GM19043 (cell line): ENCODE data around the gene FBXL19.

Source experiments
- ATAC-seq: cut with Tn5 transposase; IDR thresholded peaks from one replicate; pipeline ENCODE4 v1.9.1; 2021; ENCODE audit warnings: low read depth; ENCODE audit not compliant: unreplicated experiment

The FBXL19 gene

DNA sequence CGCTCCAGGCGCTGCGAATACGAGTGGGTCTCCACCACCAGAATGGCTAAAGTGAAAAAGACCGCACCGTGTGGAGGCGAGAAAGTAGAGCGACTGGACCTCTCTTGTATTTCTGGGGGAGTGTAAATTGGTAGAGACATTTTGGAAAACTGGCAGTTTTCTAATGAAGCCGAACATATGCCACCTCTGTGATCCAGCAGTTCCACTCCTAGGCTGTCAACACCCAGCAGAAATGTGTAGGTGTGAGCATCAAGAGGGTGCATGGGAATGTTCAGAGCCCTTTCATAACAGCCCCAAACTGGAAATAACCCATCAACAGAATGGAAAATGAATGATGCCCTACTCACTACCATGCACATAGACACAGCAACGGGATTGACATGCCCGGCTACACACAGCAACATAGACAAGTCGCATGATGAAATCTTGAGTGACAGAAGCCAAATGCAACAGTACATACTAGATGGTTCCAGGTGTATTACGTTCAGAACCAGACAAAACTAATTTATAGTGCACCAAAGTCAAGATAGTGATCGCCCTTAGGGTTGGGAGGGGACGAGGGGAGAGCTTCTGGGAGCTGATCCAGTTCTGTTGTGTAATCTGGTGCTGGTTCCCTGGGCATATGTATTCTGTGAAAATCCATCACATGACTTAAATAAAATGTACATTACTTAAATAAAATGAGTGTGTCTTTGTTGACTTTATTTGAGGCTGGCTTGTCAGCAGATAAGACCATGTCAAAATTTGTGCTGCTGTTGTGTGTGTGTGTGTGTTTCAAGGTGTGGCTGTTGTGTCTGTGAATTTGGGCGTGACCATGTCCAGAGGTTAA lies 28.6 kb upstream of the FBXL19 start:
- ATAC-seq, result no peak

DNA sequence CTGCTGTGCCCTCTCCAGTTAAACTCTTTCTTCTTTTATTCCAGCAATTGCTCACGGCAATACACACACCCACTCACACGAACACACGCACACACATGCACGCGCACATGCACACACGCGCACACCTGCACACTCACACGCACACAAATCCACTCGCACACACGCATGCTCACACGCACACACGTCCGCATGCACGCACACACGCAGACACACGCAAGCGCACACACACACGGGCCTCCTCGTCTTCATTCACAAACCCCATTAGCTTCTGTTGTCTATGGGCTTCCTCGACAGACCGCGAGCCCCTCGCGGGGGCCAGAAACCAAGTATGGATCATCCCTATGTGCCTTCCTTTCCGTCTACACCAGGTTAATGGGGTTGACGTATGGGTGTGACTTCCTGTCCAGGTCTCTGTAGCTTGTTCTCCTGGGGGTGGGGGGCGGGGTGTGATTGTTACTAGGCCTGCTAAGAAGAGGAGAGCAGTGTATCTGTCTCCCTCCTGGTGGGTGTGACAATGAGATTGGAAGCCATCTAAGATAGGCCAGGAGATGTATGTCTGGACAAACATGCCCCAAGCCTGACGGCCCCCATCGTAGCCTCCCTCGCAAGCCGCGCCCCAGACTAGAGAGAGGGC lies 27.6 kb upstream of the FBXL19 start:
- ATAC-seq, result no peak

DNA sequence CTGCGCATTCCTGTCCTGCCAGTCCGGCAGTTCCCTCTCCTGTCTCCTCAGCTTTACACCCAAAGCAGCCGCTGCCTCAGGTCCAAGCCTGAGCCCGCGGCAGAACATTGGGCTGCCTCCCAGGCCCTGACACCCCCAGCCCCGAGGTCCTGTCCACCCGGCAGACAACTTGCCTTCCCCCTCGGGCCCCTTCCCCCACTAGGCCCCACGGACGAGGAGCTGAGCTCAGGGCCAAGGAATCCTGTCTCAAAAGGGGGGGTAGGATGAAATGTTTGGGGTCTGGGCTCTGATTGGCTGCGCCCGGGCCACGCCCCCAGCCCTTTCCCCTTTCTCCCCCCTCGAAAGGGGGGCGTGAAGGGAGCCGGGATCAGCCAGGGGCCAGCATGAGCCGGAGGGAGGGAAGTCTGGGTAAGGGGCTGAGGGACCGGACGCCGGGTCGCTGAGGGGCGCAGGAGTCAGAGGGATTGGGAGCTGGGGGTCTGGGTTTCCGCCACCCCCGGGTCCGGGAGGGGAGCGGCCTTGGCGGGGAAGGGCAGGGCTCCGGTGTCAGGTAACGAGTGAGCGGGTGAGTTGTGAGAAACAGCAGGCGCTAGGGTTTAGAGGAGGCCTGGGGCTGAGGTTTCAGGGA lies 27.0 kb upstream of the FBXL19 start, which contains the start of gene CTF1:
CTF1 (plus strand) TSS at position 354 of the 628 bp plus-strand sequence; CDS start at position 384, 30 bp downstream.
- ATAC-seq, result no peak

DNA sequence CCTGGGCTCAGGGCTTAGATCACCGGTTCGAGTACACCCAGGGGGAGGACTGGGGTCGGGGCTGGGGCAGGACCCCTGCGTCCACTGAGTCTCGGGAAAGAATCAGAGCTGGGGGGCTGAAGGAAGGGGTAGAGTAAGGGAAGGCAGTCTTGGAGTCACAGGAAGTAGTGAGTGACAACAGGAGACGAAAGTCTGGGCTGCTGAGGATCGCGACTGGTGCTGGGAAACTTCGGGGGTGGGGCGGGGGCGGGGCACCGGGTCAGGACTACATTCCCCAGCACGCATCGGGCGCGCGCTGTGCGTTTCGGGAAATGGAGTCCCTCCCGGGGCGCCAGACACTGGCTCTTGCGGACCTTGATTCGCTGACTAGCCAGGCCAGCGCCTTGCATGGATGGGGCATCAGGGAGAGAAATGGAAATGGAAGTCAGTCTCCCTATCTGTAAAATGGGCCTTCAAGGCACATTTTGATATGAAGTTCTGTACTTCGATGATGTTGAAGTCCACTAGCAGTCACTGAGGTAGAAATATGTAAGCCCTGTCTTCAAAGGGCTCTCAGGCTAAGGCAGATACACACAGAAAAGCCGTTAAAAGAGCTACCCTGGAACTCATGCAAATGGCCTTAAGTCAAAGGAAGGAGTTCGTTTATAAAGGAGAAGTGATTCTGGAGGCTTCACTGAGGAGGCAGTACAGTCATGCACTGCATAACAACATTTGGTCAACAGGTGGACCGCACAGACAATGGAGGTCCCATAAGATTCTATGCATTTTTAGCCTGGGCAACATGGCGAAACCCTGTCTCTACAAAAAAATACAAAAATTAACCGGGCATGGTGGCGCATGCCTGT lies 26.3 kb upstream of the FBXL19 start:
- ATAC-seq, result peak; percentile 45

DNA sequence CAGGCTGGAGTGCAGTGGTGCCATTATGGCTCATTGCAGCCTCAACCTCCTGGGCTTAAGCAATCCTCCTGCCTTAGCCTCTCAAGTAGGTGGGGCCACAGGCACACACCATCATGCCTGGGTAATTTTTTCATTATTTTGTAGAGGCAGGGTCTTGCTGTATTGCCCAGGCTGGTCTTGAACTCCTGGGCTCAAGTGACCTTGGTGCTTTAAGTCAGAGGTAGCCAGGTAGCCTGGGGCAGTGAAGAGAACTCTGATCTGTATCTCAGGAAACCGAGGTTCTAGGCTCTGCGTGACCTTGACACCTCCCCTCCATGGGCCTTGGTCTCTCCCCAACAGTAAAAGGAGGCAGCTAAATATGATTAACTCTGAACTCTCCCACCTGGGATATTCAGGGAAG lies 23.6 kb upstream of the FBXL19 start:
- ATAC-seq, result no peak

DNA sequence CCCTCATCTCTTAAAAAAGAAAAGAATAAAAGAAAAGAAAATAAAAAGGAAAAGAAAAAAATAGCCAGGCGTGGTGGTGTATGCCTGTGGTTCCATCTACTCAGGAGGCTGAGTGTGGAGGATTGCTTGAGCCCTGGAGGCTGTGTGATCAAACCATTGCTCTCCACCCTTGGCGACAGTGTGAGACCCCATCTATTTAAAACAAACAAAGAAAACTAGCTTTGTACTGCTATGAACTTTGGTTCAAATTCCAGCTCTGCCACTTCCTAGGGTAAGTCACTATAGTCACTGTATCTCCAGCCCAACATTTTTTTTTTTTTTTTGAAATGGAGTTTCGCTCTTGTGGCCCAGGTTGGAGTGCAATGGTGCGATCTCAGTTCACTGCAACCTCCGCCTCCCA lies 22.8 kb upstream of the FBXL19 start:
- ATAC-seq, result no peak

DNA sequence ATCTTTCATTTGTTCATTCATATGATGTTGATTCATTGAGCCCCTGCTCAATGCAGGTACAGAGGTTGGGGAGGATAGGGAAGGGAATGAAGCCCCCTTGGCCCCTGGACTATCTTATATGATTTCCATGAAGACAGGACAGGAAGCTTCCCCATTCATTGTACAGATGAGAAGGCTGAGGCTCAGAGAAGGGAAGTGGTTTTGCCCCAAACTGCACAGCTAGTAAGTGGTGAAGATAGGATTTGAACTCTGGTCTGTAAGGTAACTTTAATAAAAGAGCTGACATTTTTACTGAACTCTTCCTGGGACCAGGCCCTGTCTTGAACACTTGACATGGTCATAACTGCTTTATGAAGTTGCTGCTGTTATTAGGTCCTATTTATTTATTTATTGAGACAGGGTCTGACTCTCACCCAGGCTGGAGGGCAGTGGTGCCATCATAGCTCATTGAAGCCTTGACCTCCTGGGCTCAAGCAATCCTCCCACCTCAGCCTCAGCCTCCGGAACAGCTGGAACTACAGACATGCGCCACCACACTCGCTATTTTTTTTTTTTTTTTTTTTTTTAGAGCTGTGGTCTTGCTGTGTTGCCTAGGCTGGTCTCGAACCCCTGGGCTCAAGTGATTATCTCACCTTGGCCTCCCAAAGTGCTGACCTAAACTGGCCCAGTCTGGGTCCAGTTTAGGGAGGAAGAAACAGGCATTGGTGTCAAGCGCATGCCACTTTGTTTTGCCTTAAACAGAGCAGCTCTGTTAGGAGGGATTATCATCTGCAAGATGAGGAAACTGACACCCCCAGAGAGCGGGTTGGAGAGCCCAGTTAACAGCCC lies 22.0 kb upstream of the FBXL19 start:
- no peak for ATAC-seq

DNA sequence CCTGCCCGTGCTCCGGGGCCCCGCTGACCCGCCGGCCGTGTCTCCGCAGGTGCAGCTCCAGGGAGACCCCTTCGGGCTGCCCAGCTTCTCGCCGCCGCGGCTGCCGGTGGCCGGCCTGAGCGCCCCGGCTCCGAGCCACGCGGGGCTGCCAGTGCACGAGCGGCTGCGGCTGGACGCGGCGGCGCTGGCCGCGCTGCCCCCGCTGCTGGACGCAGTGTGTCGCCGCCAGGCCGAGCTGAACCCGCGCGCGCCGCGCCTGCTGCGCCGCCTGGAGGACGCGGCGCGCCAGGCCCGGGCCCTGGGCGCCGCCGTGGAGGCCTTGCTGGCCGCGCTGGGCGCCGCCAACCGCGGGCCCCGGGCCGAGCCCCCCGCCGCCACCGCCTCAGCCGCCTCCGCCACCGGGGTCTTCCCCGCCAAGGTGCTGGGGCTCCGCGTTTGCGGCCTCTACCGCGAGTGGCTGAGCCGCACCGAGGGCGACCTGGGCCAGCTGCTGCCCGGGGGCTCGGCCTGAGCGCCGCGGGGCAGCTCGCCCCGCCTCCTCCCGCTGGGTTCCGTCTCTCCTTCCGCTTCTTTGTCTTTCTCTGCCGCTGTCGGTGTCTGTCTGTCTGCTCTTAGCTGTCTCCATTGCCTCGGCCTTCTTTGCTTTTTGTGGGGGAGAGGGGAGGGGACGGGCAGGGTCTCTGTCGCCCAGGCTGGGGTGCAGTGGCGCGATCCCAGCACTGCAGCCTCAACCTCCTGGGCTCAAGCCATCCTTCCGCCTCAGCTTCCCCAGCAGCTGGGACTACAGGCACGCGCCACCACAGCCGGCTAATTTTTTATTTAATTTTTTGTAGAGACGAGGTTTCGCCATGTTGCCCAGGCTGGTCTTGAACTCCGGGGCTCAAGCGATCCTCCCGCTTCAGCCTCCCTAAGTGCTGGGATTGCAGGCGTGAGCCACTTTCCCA lies 21.1 kb upstream of the FBXL19 start:
- peak; percentile 53 for ATAC-seq

DNA sequence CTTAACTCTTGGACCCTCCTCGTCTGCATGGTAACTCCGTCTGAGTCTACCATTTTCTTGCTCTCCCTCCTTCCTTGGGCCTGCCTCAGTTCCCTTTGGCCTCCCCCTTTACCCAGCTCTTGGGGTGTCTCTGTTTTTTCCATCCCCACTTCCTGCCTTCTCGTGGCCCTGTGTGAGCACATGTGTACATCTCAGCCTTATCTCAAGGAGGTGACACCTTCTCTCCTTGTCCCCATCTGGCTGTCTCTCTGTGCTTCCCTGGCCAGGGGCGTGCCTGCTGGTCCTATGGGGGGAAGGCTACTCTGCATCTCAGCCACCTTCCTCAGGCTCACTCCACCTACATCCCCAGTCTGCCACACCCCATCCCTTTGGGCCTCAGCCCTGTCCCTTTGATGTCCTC lies 20.4 kb upstream of the FBXL19 start:
- ATAC-seq, result no peak

DNA sequence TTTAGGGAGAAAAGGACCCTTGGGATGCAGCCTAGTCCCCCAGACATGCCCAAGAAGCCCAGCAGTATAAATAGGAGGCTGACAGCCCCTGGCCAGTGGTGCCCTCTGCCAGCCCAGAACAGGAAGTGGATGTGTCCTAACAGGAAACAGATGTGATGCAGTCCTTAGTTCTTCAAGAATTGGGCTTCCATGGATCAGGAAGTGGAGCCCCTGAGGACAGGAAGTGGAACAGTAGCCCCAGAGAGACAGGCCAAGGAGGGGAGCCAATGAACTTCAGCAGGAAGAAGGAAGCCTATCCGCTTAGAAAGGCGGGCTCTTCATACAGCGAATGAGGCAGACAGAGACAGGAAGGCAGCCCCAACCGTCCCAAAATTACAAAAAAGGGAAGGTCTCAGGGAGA lies 19.8 kb upstream of the FBXL19 start:
- ATAC-seq, result no peak

DNA sequence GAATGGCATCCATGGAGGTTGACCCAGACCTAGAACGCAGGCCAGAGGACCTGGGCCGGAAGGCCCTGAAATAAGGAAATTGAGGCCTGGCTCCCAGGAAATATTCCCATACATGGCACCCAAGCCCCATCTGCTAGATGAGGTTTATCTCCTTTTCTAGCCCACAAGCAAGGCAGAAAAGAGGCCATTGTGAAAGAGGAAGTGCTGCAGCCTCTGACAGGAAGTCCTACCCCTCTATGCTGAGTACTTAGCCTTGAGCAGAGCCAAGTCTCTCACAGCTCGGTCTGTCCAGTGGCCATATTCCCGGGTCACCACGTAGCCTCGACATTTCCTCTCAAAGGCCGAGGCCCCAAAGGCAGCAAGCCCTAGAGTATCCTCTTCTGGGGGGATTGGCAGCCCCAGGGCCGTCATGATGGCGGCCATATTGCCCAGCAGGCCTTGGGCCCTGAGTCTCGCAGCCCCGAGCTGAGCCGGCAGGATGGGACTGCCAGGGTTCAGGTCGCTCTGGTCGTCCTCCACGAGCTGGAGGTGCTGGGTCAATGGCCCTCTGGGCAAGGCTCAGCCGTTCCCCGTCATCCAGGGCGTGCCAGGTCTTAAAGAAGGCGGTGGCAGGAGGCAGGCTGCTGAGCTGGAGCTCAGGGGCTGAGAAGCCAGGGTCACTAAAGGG lies 19.1 kb upstream of the FBXL19 start:
- no peak for ATAC-seq

DNA sequence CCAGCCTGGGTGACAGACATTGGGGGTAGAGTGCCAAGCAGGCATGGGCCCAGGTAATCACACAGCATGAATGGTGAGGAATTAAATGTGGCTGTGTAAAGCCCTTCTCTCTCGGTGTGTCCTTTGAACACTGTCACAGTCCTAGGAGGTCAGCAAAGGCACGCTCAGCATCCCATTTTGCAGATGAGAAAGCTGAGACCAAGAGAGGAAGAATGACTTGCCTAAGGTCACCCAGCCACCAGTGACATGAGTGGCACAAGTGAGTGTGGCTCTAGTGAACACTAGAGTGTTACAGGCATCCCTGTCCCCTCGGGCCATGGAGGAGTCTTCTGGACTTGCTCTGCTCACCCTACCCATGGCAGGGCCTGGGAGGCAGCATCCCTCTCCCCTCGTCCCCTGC lies 16.3 kb upstream of the FBXL19 start:
- ATAC-seq, result no peak

DNA sequence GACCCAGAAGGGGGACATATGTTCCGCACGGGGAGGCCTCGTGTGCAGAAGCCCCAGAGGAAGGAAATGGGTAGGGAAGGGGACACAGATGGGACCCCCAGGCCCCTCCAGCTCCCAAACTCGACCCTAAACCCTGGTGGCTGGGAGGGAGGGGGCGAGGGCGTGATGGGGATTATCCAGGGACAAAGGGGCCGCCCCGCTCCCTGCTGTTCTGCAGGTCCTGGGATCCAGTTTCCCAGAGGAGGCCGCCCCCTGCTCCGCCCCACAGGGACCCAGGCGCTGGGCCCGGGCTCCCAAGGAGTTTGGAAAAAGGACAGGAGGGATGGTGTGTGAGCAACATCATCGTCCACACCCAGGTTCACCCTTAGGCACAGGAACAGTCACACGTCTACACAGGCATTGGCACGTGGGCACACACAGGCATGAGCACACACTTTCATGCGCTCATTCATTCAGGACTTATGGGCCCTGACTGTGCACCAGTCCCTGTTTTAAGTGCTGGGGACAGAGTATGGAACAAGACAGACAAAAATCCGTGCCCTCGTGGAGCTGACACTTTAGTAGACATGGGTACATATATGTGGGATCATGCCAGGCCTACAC lies 12.8 kb upstream of the FBXL19 start:
- no peak for ATAC-seq

DNA sequence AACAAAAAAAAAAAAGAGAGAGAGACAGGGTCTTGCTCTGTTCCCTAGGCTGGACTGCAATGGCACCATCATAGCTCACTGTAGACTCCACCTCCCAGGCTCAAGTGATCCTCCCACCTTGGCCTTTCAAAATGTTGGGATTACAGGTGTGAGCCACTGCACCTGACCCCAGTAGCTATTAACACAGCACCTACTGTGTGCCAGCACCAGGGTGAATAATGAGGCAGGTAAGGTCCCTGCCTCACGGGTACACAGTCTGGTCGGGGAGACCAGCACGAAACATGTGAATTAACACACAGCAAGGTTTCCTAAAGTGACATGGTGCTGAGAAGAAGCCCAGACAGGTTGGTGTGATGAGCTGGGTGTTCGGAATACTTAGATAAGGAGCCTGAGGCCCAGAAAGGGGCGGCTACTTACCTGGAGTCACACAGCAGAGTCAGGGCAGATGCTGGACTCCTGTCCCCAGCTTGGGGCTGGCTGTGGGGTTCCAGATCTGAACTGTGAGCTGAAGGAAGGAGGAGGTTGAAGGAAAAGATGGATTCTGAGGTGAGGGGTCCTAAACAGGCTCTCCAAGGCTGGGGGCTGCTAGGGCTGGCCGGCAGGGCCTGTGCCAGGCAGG lies 10.5 kb upstream of the FBXL19 start:
- no peak for ATAC-seq

DNA sequence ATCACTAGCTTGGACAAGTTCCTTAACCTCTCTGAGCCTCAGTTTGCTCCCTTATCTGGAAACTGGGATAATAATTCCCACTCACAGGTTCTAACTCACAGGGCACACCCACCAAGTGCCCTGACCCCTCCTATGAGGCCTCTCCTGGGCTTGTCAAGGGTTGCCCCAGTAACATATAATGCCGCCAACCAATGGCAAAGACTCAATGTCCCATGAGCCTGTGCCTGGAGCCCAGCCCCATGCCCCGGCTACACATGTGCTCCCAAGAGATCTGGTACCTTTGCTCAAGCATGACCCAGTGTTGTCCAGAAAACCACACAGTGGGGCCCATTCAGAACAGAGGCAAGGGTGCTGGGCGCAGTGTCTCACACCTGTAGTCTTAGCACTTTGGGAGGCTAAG lies 8.5 kb upstream of the FBXL19 start:
- ATAC-seq, result no peak

DNA sequence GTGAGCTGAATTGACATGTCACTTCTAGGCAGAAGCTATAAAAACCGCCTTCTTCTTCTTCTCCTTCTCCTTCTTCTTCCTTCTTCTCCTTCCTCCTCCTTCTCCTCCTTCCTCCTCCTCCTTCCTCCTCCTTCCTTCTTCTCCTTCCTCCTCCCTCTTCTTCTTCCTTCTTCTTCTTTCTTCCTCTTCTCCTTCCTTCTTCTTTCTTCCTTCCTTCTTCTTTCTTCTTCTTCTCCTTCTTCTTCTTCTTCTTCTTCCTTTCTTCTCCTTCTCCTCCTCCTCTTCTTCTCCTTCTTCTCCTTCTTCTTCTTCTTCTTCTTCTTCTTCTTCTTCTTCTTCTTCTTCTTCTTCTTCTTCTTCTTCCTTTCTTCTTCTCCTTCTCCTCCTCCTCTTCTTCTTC lies 4.8 kb upstream of the FBXL19 start:
- ATAC-seq, result no peak

DNA sequence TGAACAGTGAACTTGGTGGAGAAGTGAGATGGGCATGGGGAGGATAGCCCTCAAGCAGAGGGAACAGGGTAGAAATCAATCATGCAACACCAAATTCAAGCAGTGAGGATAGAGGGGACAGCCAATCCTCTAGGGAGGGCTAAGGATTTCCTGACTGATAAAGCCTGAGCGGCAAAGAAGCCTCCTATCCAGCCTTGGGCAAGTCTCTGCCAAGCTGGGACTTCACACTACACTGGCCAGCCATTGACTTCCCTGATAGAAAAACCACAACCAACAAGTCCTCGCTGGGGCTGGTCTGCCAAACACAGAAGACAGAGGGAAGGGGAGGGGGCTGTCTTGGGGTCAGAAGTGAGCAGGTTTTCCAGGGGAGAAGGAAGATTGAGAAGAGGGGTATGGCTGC lies 2.5 kb upstream of the FBXL19 start:
- no peak for ATAC-seq

DNA sequence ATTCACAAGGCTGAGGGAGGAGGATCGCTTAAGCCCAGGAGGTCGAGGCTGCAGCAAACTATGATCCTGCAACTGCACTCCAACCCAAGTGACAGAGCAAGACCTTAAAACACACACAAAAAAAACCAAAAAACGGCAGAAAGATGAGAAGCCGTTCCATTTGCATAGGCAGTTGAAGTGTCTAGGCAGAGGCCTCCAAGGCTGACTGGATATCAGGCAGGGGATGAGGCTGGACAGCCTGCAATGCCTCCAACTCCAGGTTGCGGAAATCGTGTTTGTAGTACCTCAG lies 2.0 kb upstream of the FBXL19 start:
- no peak for ATAC-seq
